ENCODE results near the gene JAK3. TPM values are rescaled to one million over a fixed set of nuclear protein-coding genes. Genes with fewer than 3 reads are reported as not detected.

The JAK3 gene
- total RNA-seq, 1 donor from 2014 or later, result 12.3 TPM

DNA sequence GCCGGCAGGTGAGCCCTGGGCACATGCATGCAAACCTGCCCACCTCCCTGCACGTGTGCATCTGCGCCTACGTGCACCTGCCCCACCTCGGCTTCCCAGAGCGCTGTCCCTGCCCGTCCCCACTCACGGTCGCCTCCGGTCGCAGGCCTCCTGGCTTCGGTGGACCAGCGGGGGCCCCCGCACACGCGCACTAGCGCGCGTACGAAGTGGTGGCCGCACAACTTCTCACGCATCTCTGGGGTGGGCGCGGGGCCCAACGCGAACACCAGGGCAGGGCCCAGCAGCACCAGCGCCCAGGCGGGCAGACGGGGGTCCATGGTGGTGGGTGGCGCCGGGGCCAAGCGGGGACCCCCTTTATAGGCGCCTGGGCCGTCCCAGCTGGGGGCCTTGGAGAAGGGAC lies 26.6 kb downstream of the JAK3 start, which contains the start of gene INSL3:
TSS of gene INSL3 (minus strand) at position 330 of the 400 bp plus-strand sequence. CDS start at position 317, 13 bp downstream.
- no peaks in the 10 kb centered on the region for H3K36me3 Mint-ChIP-seq
- no peaks in the 10 kb centered on the region for H3K9me3 Mint-ChIP-seq
- no peak for DNase-seq (ENCODE audit: low spot score in 2 of 2, unreplicated experiment in 2 of 2)
- H3K4me1 Mint-ChIP-seq, result no peaks in the 10 kb centered on the region
- no peak within 1 kb of the TSS for H3K27ac Mint-ChIP-seq
- TF ChIP-seq, protein P1, sequence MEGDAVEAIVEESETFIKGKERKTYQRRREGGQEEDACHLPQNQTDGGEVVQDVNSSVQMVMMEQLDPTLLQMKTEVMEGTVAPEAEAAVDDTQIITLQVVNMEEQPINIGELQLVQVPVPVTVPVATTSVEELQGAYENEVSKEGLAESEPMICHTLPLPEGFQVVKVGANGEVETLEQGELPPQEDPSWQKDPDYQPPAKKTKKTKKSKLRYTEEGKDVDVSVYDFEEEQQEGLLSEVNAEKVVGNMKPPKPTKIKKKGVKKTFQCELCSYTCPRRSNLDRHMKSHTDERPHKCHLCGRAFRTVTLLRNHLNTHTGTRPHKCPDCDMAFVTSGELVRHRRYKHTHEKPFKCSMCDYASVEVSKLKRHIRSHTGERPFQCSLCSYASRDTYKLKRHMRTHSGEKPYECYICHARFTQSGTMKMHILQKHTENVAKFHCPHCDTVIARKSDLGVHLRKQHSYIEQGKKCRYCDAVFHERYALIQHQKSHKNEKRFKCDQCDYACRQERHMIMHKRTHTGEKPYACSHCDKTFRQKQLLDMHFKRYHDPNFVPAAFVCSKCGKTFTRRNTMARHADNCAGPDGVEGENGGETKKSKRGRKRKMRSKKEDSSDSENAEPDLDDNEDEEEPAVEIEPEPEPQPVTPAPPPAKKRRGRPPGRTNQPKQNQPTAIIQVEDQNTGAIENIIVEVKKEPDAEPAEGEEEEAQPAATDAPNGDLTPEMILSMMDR (IDR thresholded peaks at IDR 0.05; ENCODE audit: unreplicated experiment), result no peak
- peaks cover 9% of the 10 kb centered on the region for H3K27me3 Mint-ChIP-seq (ENCODE audit: low read depth)
- no peak within 1 kb of the TSS for H3K4me3 Mint-ChIP-seq

DNA sequence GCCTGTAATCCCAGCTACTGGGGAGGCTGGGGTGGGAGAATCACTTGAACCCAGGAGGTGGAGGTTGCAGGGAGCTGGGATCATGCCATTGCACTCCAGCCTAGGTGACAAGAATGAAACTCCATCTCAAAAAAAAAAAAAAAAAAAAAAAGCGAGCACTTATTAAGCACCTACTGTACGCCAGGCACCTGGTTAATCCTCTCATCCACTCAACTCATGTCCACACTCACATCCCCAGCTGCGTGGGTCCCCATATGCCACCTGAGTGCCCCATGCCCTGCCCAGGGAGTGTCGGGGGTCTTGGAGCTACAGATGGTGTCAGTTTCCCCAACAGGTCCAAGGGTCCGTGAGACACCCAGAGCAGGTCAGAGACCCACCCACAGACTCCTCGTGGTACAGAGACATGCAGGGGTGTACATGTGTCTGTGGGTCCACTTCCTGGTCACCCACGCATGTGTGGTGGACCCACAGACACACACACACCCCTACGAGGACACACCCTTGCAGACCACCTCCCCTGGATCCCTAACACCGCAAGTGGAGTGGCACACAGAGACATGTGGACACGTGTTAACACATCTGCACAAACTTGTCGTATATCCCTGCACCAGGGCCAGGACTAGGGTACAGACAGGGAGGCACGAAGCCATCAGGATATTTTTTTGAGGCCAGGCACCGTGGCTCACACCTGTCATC lies 30.0 kb downstream of the JAK3 start:
- Mint-ChIP-seq H3K27me3 (ENCODE audit: low read depth) (peaks cover under 1% of the 10 kb centered on the region), H3K4me1 (no peaks in the 10 kb centered on the region), H3K9me3 (no peaks in the 10 kb centered on the region), H3K36me3 (no peaks in the 10 kb centered on the region), H3K4me3 (no peak overlapping the region), H3K27ac (no peak overlapping the region)
- DNase-seq (ENCODE audit: low spot score in 2 of 2, unreplicated experiment in 2 of 2), result no peak
- TF ChIP-seq, protein P1 (IDR thresholded peaks at IDR 0.05; ENCODE audit: unreplicated experiment), result no peak

DNA sequence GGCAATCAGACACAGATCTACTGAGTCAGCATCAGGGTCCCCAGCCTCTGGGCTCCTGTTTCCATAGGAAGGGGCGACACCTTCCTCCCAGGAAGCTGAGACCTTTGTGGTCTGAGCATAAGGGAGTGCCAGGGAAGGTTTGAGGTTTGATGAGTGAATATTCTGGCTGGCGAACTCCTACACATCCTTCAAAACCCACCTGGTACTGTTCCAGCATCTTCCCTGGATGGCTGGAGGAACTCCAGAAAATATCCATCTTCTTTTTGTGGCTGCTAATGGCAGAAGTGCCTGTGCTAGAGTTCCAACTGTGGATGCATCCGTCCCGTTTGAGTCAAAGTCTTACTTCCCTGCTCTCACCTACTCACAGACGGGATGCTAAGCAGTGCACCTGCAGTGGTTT lies 35.7 kb downstream of the JAK3 start:
- no peaks in the 10 kb centered on the region for H3K36me3 Mint-ChIP-seq
- H3K27me3 Mint-ChIP-seq (ENCODE audit: low read depth), result peaks cover 21% of the 10 kb centered on the region
- H3K4me3 Mint-ChIP-seq, result no peak overlapping the region
- TF ChIP-seq, protein P1 (IDR thresholded peaks at IDR 0.05; ENCODE audit: unreplicated experiment), result no peak
- H3K9me3 Mint-ChIP-seq, result no peaks in the 10 kb centered on the region
- no peak overlapping the region for H3K27ac Mint-ChIP-seq
- no peaks in the 10 kb centered on the region for H3K4me1 Mint-ChIP-seq
- DNase-seq (ENCODE audit: low spot score in 2 of 2, unreplicated experiment in 2 of 2), result no peak

GRCh38 chr19:17811681-17812080 lies 36.1 kb downstream of the JAK3 start:
- Mint-ChIP-seq H3K4me3 (no peak overlapping the region), H3K27ac (no peak overlapping the region), H3K36me3 (no peaks in the 10 kb centered on the region), H3K4me1 (no peaks in the 10 kb centered on the region), H3K9me3 (no peaks in the 10 kb centered on the region), H3K27me3 (ENCODE audit: low read depth) (peaks cover 21% of the 10 kb centered on the region)
- TF ChIP-seq, protein P1 (IDR thresholded peaks at IDR 0.05; ENCODE audit: unreplicated experiment), result no peak
- no peak for DNase-seq (ENCODE audit: low spot score in 2 of 2, unreplicated experiment in 2 of 2)

GRCh38 chr19:17811103-17811502 lies 36.7 kb downstream of the JAK3 start:
- H3K9me3 Mint-ChIP-seq, result no peaks in the 10 kb centered on the region
- TF ChIP-seq, protein P1 (IDR thresholded peaks at IDR 0.05; ENCODE audit: unreplicated experiment), result no peak
- H3K4me3 Mint-ChIP-seq, result no peak overlapping the region
- H3K36me3 Mint-ChIP-seq, result no peaks in the 10 kb centered on the region
- DNase-seq (ENCODE audit: low spot score in 2 of 2, unreplicated experiment in 2 of 2), result no peak
- peaks cover 21% of the 10 kb centered on the region for H3K27me3 Mint-ChIP-seq (ENCODE audit: low read depth)
- H3K4me1 Mint-ChIP-seq, result no peaks in the 10 kb centered on the region
- H3K27ac Mint-ChIP-seq, result no peak overlapping the region
